Endothelial cell of umbilical vein (primary cell): ENCODE measurements around the gene D2HGDH. TPM values are rescaled to one million over a fixed set of nuclear protein-coding genes. Genes with fewer than 3 reads are reported as not detected.

Experiments
- BruUV-seq: library from RNA; stranded (reverse); fragments of 400-500 nt; replicated peaks from 2 replicates; lab custom pipeline; 2021; lab: Mats Ljungman, UMichigan
- CTCF ChIA-PET: fragments of 300-600, 350-600 bp; sonication (Branson Sonifier 250); formaldehyde crosslinking; loops from one replicate; lab custom pipeline; 2021; ENCODE audit warnings: antibody characterized with exemption, inconsistent platforms; lab: Charles Lee
- POLR2A ChIA-PET: fragments of 300-600, 350-600 bp; sonication (Branson Sonifier 250); formaldehyde crosslinking; loops from one replicate; lab custom pipeline; 2021; ENCODE audit warnings: antibody characterized with exemption, inconsistent platforms; lab: Charles Lee
- DNase-seq: peaks from one replicate; pipeline ENCODE4 v3.0.0-alpha.2; 2011; ENCODE audit warnings: low read depth, low spot score
- FAIRE-seq: peaks from 2 replicates; lab custom pipeline; 2011; peaks lifted over from hg19 to GRCh38; lab: Jason Lieb, UNC
- H2AFZ ChIP-seq: 2 replicates; pipeline ENCODE4 v1.6.0; 2012; ENCODE audit warnings: low read depth, low read length, control low read depth, inconsistent platforms
- H3K27ac ChIP-seq: 2 replicates; pipeline ENCODE4 v1.5.1; 2011; ENCODE audit warnings: low read depth, mild to moderate bottlenecking, control low read depth, low read length, moderate library complexity; ENCODE audit not compliant: insufficient read depth
- H3K27me3 ChIP-seq, 2 experiments: 2 replicates each; pipeline versions ENCODE4 v1.6.0 to v1.6.1; 2011; ENCODE audit warnings: low read length in 2 of 2, mixed read lengths in 1 of 2; ENCODE audit not compliant: control insufficient read depth in 2 of 2, insufficient read depth in 2 of 2
- H3K36me3 ChIP-seq, 2 experiments: 2 replicates in 1 of 2; 3 replicates in 1 of 2; pipeline ENCODE4 v1.5.1; 2011; ENCODE audit warnings: low read length in 2 of 2, mild to moderate bottlenecking in 1 of 2, moderate library complexity in 1 of 2; ENCODE audit not compliant: control insufficient read depth in 2 of 2, insufficient read depth in 2 of 2; ENCODE audit errors: extremely low read depth in 1 of 2
- H3K4me1 ChIP-seq: 3 replicates; pipeline ENCODE4 v1.5.1; 2011; ENCODE audit warnings: mild to moderate bottlenecking, low read length; ENCODE audit not compliant: control insufficient read depth, insufficient read depth; ENCODE audit errors: extremely low read depth
- H3K4me2 ChIP-seq: 2 replicates; pipeline ENCODE4 v1.6.1; 2011; ENCODE audit warnings: low read length, control low read depth, mixed read lengths; ENCODE audit not compliant: insufficient read depth
- H3K4me3 ChIP-seq, 3 experiments: fragments of 200-600 bp in 1 of 3; sonication (generic), shearing (Covaris generic) in 1 of 3; replicated peaks in 1 of 3; 2 replicates each; pipeline ENCODE4 v1.5.1; 2011 to 2016; ENCODE audit warnings: control low read depth in 3 of 3, low read length in 3 of 3, mild to moderate bottlenecking in 2 of 3, inconsistent platforms in 1 of 3, low read depth in 1 of 3, moderate library complexity in 1 of 3; ENCODE audit not compliant: insufficient read depth in 1 of 3
- H3K79me2 ChIP-seq: 2 replicates; pipeline ENCODE4 v1.6.0; 2012; ENCODE audit warnings: low read length, inconsistent platforms; ENCODE audit not compliant: control insufficient read depth, insufficient read depth
- H3K9ac ChIP-seq: replicated peaks from 2 replicates; pipeline ENCODE3; 2011; ENCODE audit warnings: low read length, control low read depth; ENCODE audit not compliant: insufficient read depth; ENCODE audit errors: extremely low read depth
- H3K9me1 ChIP-seq: replicated peaks from 3 replicates; pipeline ENCODE4 v1.6.0; 2011; ENCODE audit warnings: mild to moderate bottlenecking, low read length; ENCODE audit not compliant: control insufficient read depth, insufficient read depth; ENCODE audit errors: extremely low read depth
- H3K9me3 ChIP-seq: replicated peaks from 2 replicates; pipeline ENCODE4 v1.5.1; 2012; ENCODE audit warnings: low read length, inconsistent platforms; ENCODE audit not compliant: control insufficient read depth, insufficient read depth
- H4K20me1 ChIP-seq: replicated peaks from 2 replicates; pipeline ENCODE3; 2011; ENCODE audit warnings: mild to moderate bottlenecking, low read length; ENCODE audit not compliant: control insufficient read depth, insufficient read depth; ENCODE audit errors: extremely low read depth
- CTCF ChIP-seq, 2 donors: IDR thresholded peaks; 1 replicate in 1 of 2; 2 replicates in 1 of 2; pipeline ENCODE4 v1.5.1; 2011; ENCODE audit warnings: low read length in 2 of 2, mild to moderate bottlenecking in 2 of 2, moderate library complexity in 2 of 2, control low read depth in 1 of 2, inconsistent platforms in 1 of 2, low read depth in 1 of 2; ENCODE audit not compliant: insufficient read depth in 1 of 2; ENCODE audit errors: extremely low read depth in 1 of 2
- EZH2 ChIP-seq: IDR thresholded peaks from 2 replicates; pipeline ENCODE4 v1.6.1; 2012; ENCODE audit warnings: borderline replicate concordance, low read depth, mild to moderate bottlenecking, moderate library complexity, low read length, inconsistent platforms; ENCODE audit not compliant: severe bottlenecking
- FOS ChIP-seq: IDR thresholded peaks from 2 replicates; pipeline ENCODE4 v1.6.1; 2011; ENCODE audit warnings: mild to moderate bottlenecking, low read length, moderate library complexity, borderline replicate concordance; ENCODE audit not compliant: insufficient read depth
- GATA2 ChIP-seq: IDR thresholded peaks from 2 replicates; pipeline ENCODE4 v1.7.0; 2011; ENCODE audit warnings: low read depth, mild to moderate bottlenecking, moderate library complexity, mixed read lengths, low read length; ENCODE audit not compliant: insufficient read length, insufficient read depth
- JUN ChIP-seq: IDR thresholded peaks from 2 replicates; pipeline ENCODE4 v1.6.1; 2011; ENCODE audit warnings: borderline replicate concordance, low read depth; ENCODE audit not compliant: insufficient read length, insufficient read depth
- MAX ChIP-seq: IDR thresholded peaks from 2 replicates; pipeline ENCODE4 v1.6.1; 2011; ENCODE audit not compliant: insufficient read depth, insufficient read length
- MYC ChIP-seq: IDR thresholded peaks from one replicate; pipeline ENCODE4 v1.6.1; 2011; ENCODE audit warnings: mild to moderate bottlenecking, low read depth, low read length
- POLR2A ChIP-seq: IDR thresholded peaks from 2 replicates; pipeline ENCODE4 v1.6.1; 2012; ENCODE audit warnings: low read depth, mild to moderate bottlenecking, control low read depth, low read length
- POLR2AphosphoS5 ChIP-seq: IDR thresholded peaks from 2 replicates; pipeline ENCODE4 v1.6.1; 2012; ENCODE audit warnings: low read depth, mild to moderate bottlenecking, control low read depth, low read length, moderate library complexity; ENCODE audit not compliant: insufficient read depth
- dilution Hi-C: fragments of 300-500 bp; cut with MboI; formaldehyde crosslinking; loops from one replicate; pipeline ENCODE4 v1.15.0; 2019; ENCODE audit warnings: low sequenced_read_pairs; ENCODE audit not compliant: extremely low pct_ligation_motif_present
- intact Hi-C: fragments of 100-400 bp; cut with micrococcal nuclease; formaldehyde crosslinking; loops from one replicate; pipeline ENCODE4 v1.10.0; 2022
- polyA plus RNA-seq, 4 experiments: library from polyadenylated mRNA; depleted of rRNA in 3 of 4; stranded (reverse) in 3 of 4; unstranded in 1 of 4; fragments of >200 nt; gene quantifications; 2 replicates each; pipeline versions ENCODE4 v1.2.1 to v1.2.3, GENCODE V29; 2011 to 2012; ENCODE audit warnings: missing spikeins in 1 of 4
- total RNA-seq: library from RNA; stranded (reverse); gene quantifications from 2 replicates; pipeline ENCODE4 v1.2.3, GENCODE V29; 2021

Gene D2HGDH
- total and polyA plus RNA-seq, 2 donors (not counting 3 experiments of a cell fraction or from before 2014, with no cell fraction given): 22.3 TPM

- Histone ChIP-seq H3K9me3 (no peaks in the 10 kb centered on the region), H3K27ac (no peak overlapping the region), H3K27me3 (no peaks in the 10 kb centered on the region), H3K4me3 (no peak overlapping the region), H3K36me3 (no peaks in the 10 kb centered on the region), H4K20me1 (no peaks in the 10 kb centered on the region), H3K4me2 (no peak overlapping the region), H3K79me2 (no peaks in the 10 kb centered on the region), H3K9me1 (no peaks in the 10 kb centered on the region), H2AFZ (no peak overlapping the region), H3K4me1 (no peaks in the 10 kb centered on the region), H3K9ac (no peak overlapping the region)
- POLR2A ChIA-PET: no interaction called here
- intact Hi-C loops (no loop called here), dilution Hi-C loops (no loop called here)
- DNase-seq (no peak), FAIRE-seq (no peak)
- no TSS peak for BruUV-seq
- TF ChIP-seq FOS (no peak), CTCF (IDR thresholded peaks at IDR 0.05; ENCODE audit: extremely low read depth in 1 of 2, insufficient read depth in 1 of 2, low read depth in 1 of 2, low read length in 2 of 2) (no peak), EZH2 (no peak), MYC (no peak), JUN (no peak), POLR2A (no peak), GATA2 (no peak), POLR2AphosphoS5 (no peak), MAX (no peak)
- CTCF ChIA-PET: interaction anchor here (1.3 kb wide), 1 partner anchor 9 kb away, joined by 4 read pairs; no protein-coding TSS in a partner anchor
Measured at GRCh38 chr2:241796209-241796608, 61.8 kb downstream of the D2HGDH start.
